ENCODE results near the gene NHEJ1.

Gene NHEJ1

DNA sequence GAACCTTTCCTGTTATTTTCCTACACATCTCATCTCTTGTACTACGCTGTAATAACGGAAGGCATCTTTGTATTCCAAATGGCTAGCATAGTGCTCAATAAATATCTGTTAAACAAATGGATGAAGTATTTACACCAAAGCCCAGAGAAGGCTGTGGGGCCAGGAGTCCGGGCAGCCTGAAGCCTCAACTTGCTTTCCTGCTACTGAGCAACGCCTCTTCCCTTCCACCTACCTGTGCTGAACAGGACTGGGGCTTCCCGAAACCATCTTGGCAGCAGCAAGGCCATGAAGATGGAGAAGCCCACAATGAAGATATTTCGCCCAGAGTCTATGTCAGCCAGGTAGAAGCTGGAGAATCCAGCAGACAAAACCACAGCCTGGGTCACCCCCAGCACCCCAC, 2.5 kb upstream of the NHEJ1 start:
- no peak for DNase-seq

DNA sequence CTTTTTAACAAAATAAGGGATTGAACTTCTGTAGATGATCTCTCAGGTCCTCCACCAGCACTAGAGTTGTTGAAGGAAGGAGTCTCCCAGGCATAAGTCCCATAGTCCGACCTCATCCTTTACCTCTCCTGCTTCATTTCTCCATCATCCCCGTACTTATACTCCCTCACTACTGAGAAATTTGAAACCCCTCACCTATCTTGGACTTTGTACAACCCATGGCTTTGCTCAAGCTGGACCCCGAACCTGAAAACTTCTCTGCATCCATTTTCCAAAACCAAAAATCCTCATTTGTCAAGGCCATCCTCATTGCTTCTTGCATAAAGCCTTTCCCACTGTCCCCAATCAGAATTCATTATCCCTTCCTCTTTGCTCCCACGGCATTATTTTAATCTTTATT, 482 bp upstream of the NHEJ1 start:
- no peak for DNase-seq

- no peak for DNase-seq
Observed at GRCh38 chr2:219159771-219160185, 837 bp downstream of the NHEJ1 start.

- DNase-seq, result no peak
Observed at GRCh38 chr2:219158586-219158985, 2.0 kb downstream of the NHEJ1 start.

DNA sequence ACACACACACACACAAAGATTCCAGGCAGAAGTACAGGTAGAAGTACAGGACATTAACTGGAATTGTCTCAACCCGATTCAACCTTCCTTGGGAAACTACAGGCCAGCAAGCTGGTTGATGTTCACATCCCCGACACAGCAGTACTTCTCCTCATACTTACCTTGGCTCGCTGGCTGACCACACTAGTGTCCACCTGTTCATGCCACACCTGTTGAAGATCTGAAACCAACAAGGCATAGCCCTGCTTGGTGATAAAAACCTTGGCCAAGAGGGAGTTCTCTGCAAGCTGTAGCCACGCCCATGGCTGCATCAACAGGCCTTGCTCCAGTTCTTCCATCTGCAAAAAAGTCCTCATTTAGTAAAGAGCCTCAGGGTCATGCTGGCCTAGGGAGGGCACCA, 2.6 kb downstream of the NHEJ1 start:
- no peak for DNase-seq

DNA sequence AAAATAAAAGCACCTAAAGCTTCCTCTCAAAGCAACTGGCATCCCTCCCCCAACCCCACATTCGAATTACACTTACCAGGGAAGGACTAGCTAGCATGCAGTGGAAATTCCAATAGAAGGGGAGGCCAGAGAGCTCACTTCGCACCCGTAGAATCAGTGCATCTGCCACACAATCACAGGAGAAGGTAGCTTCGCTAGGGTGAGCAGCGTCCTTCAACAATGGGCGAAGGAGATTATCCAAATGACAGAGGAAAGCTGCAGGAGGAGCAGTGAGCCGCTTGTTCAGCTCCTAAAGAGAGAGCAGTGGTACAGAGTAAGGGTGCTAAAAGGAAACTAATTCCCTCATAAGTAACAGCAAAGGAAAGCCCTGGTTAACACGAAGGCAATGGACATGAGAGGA, 3.2 kb downstream of the NHEJ1 start:
- DNase-seq, result no peak

DNA sequence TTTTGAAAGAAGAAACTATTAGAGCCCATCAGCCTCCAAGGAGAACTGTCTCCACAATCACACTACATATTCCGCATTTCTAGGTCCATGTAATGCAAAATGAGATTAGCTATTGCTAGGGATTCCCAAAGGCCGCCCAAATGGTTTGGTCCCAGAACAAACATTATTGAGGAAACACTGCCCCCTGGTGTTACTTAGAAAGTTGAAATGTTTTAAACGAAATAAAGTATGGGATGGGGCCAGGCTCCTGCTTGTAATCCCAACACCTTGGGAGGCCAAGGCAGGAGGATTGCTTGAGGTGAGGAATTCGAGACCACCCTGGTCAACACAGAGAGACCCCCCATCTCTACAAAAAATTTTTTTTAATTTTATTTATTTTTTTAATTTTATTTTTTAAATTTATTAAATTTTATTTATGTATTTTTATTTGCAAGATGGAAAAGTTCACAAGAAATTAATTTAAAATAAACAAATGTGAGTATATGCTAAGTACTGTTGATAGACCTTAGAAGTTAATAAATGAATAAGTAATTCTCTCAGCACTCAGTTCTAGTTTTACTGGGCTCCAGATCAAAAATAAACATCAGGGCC, 5.5 kb downstream of the NHEJ1 start:
- DNase-seq, result peak; percentile 89

GRCh38 chr2:219149667-219150066, 10.9 kb downstream of the NHEJ1 start:
- peak; percentile 43 for DNase-seq

GRCh38 chr2:219142329-219142728, 18.3 kb downstream of the NHEJ1 start:
- no peak for DNase-seq

DNA sequence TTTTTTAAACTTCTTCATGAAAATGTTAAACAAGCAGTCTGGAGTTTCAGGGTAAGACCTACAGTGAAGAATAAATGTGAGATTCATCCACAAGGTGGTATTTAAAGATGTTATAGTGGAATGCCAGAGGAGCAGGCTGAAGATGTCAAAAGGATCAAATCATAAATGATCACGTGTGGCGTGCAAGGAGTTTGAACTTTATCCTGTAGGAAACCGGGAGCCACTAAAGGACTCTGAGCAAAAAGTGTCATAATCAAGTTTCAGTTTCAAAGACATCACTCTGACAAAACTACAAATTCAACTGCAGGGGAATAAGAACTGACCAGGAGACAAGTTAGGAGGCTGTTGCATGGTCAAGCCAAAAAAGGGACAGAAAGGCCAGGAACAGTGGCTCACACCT, 19.9 kb downstream of the NHEJ1 start:
- DNase-seq, result no peak

DNA sequence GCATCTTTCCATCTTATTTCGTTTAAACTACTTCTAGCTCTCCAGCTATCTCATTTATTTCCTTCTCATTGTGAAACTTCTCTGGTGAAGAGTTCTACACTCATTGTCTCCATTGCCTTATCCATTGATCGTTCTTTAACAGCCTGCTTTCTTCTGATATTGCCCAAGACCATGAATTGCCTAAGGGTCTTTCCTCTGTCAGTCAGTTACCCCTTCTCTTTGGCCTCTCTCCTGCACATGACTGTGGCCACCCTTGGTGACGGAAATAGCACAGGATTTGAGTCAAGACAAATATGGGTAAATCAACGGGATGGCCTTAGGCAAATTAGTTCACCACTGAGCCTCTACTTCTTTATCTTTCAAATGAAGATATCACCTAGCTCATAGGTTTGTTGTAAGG, 26.6 kb downstream of the NHEJ1 start:
- no peak for DNase-seq

- DNase-seq, result no peak
Observed at GRCh38 chr2:219131744-219132143, 28.9 kb downstream of the NHEJ1 start.

- no peak for DNase-seq
Observed at GRCh38 chr2:219131327-219131726, 29.3 kb downstream of the NHEJ1 start.

GRCh38 chr2:219129589-219129988, 31.0 kb downstream of the NHEJ1 start:
- DNase-seq, result no peak

DNA sequence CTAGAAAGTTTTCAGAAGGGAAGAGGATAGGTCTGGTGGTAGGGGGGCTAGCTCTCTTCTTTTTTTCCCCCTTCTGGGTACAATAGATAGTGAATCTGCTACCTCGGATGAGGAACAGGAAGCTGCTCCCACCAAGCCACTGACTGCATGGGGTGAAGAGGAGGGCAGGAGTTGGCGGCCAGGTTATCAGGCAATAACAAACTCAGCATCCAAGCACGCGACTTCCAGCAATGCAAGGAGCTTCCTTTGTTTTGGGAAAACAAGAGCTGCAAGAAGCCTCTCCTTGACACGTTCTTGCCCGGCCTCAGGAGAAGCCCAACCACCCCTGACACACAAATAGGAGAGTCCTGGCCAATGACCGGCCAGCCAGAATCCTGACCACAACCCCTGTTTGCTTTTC, 32.2 kb downstream of the NHEJ1 start:
- DNase-seq, result no peak

DNA sequence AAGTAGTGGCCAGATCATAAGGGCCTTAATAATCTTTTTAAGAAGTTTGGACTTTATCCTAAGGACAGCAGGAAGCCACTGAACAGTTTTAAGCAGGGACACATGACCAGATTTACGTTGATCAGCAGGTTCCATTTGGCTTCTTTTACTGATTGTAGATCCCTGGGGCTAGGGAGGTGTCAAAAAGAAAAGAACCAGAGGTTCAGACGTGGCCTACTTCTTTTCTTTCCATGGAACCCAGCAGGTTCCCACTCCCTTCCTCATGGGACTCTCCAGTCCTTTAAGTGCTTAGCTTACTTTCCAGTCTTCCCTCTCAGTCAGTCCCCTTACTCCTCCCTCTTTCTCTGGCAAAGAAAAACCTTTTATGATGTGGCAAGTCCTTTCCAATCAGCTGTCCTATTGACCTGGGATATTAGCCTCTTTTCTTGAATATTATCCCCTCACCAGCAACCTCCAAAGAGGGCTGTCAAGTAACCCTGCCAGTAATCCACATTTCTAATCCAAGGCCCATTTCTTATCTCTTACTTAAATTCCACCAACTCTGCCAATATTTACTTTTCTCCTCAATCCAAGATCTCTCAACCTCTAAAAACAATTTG, 33.5 kb downstream of the NHEJ1 start:
- DNase-seq, result no peak

DNA sequence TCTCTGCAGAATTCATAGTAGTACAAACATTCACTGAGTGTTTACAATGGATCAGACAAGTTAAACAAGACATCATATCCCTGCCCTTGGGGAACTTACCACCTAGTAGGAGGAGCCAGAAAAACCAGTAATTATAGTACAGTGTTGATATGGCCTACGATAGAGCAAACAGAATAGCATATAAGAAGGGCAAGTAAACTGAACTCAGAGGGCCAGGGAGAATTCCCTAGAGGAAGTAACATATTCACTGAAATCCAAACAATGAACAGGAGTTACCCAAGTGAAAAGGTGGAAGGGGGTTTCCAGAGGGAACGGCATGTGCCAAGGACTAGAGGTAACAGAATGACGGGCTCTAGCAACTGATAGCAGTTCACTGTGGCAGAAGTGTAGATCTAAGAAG, 34.1 kb downstream of the NHEJ1 start:
- DNase-seq, result no peak

DNA sequence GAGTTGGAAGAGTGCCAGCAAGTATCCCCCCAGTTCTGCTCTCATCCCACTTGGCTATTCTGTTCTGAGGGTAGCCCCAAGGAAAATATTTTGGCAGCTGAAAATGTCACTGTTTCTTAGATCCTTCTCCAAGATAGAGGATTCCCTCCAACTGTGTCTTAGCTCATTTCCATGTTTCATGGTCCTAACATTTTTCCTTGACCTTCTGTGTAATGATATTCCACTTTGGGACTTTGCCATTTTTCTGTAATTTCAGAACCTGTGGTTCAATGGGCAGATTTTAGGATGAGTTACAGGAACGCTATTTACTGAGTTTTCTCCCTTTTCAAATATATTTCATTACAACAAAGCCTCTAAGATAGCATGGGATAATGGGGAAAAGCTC, 34.7 kb downstream of the NHEJ1 start:
- DNase-seq, result no peak

DNA sequence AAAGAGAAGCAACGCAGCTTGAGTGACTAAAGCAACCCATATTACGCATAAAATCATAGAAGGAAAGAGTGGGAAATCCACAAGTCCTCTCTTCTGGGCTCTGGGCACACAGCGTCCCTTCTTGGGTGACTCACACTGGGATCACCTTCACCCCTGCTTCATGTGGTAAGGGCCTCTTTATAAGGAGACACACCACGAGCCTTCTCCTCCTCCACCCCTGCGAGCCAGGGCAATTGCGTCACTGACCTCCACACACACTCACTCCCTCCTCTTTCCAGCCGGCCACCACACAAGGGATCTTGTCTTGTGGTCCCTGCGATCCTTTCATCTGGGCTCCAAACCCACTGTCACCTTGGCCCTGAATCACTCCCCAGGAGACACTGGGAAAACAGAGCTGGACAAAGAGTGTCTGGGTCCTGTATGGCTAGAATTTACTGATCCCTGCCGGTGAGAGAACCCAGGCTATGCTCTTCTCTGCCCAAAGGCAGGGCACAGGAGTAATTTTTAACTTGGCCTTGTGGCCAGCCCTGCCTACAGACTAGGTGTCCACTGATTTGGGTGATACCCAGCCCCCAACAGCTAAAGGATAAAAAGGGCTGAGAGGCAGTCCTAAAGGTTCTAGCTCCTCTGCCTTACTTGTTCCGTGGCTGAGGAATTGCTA, 35.3 kb downstream of the NHEJ1 start:
- DNase-seq, result no peak

- no peak for DNase-seq
Observed at GRCh38 chr2:219124381-219125110, 36.1 kb downstream of the NHEJ1 start.

DNA sequence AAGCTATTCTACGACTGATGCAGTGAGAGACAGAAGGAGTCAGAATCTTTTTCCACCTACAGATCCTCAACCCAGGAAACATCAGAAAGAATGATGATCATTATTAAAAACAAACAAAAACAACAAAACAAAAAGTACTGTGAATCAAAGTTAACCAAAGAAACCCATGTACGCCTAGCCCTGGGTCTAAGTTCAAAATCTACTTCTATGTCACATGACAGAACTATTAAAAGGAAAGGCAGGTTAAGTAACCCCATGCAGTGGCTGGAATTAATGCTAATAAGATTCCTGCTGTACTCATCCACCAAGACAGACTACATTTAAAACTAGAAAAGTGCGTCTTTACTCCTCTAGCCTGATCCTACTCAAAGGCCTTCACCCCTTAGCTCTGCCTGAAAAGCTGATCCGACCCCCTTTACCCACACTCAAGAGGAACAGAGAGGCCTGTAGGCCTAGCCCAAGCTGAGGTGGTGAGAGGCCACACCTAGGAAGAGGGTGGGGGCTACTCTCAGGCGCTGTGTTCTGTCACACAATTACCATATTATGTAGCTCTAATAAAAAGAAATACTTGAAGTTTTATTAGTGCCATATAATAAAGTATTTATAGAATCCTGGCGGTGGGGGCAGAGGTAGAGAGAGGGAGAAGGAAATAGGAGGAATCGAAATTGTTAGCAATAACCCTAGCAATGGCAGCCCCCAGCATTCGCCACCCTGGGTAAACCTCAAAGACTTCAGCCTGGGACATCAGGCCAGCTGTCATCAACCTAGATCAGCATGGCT, 37.1 kb downstream of the NHEJ1 start:
- no peak for DNase-seq

DNA sequence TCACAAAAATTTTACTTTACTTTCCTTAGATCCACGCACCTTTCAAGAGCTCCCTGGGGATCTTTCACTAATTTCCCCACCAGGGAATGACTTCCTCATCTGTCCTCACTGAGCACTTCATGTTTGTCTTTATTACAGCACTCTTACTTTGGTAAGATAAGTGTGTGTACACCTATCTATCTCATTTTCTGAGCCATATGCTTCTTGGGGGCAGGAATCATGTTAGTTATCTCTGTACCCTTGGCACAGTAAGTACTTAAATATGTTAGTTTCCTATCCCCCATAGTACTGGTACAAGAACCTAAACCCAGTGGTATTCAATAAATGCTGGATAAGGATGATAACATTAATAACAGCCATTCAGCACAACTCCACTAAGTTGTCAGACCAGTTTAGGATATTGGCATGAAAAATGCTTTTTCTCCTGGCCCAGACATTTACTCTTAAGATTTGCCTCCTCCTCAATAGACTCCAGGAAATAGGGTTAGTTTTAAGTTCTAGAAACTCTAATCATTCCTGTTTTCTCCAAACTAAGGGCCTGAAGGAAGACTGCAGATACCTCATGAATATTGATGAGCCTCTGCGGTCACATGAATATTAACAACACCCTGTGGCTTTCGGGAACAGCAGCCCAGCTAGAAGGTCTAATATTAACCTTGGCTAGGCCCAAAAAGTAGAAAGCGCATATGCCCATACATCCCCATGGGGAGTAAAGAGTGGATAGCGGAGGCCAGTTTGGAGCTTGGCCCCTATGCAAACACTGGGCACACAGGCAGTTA, 38.2 kb downstream of the NHEJ1 start:
- no peak for DNase-seq

Measured in COR-L47 (cell line).